SK-N-SH (cell line): Measurements from ENCODE around the gene PRKN. TPM values are rescaled to one million over a fixed set of nuclear protein-coding genes. Genes with fewer than 3 reads are reported as not detected.

ENCODE experiments used
- CTCF ChIA-PET: fragments of 300-600, 350-600 bp; formaldehyde crosslinking; extraction: SDS; loops from one replicate; lab custom pipeline; 2021; lab: Yijun Ruan, JAX
- POLR2A ChIA-PET: fragments of 350-600 bp; sonication (Branson Sonifier 250); formaldehyde crosslinking; extraction: SDS; loops from one replicate; lab custom pipeline; 2020; ENCODE audit warnings: antibody characterized with exemption, inconsistent platforms; lab: Yijun Ruan, JAX
- DNase-seq: peaks from one replicate; pipeline ENCODE4 v3.0.0; 2012
- H2AFZ ChIP-seq: fragments of 200-600 bp; sonication (generic); 2 replicates; pipeline ENCODE4 v1.8.1; 2016; ENCODE audit warnings: antibody characterized with exemption, mild to moderate bottlenecking, low read depth
- H3F3A ChIP-seq: fragments of 200-600 bp; sonication (generic); replicated peaks from 2 replicates; pipeline ENCODE3; 2016; ENCODE audit warnings: antibody characterized with exemption, mild to moderate bottlenecking; ENCODE audit not compliant: insufficient read depth
- H3K27ac ChIP-seq, 2 experiments: fragments of 200-500 bp in 1 of 2; fragments of 200-600 bp in 1 of 2; sonication (Bioruptor generic) in 1 of 2; sonication (generic), shearing (Covaris generic) in 1 of 2; 2 replicates each; pipeline versions ENCODE4 v1.5.1 to v1.6.1; 2014 to 2016; ENCODE audit warnings: low read depth in 2 of 2, inconsistent platforms in 1 of 2, low read length in 1 of 2, mild to moderate bottlenecking in 1 of 2, mixed read lengths in 1 of 2
- H3K27me3 ChIP-seq: fragments of 200-600 bp; sonication (generic), shearing (Covaris generic); 2 replicates; pipeline ENCODE4 v1.6.1; 2016; ENCODE audit warnings: mixed run types; ENCODE audit not compliant: insufficient read depth
- H3K36me3 ChIP-seq, 2 experiments: fragments of 200-500 bp in 1 of 2; fragments of 200-600 bp in 1 of 2; sonication (Bioruptor generic) in 1 of 2; sonication (generic) in 1 of 2; replicated peaks in 1 of 2; 2 replicates each; pipeline versions ENCODE3 to v1.5.1; 2014 to 2016; ENCODE audit warnings: low read length in 1 of 2, mild to moderate bottlenecking in 1 of 2; ENCODE audit not compliant: insufficient read depth in 2 of 2, control insufficient read depth in 1 of 2
- H3K4me1 ChIP-seq, 2 experiments: fragments of 200-500 bp in 1 of 2; fragments of 200-600 bp in 1 of 2; sonication (Bioruptor generic) in 1 of 2; sonication (generic), shearing (Covaris generic) in 1 of 2; 2 replicates each; pipeline versions ENCODE4 v1.5.1 to v1.6.1; 2014 to 2016; ENCODE audit warnings: low read depth in 1 of 2, low read length in 1 of 2, mixed run types in 1 of 2; ENCODE audit not compliant: insufficient read depth in 2 of 2, control insufficient read depth in 1 of 2
- H3K4me2 ChIP-seq: fragments of 200-600 bp; sonication (generic), shearing (Covaris generic); 2 replicates; pipeline ENCODE4 v1.6.1; 2017; ENCODE audit warnings: mixed run types
- H3K4me3 ChIP-seq, 2 experiments: fragments of 200-500 bp in 1 of 2; fragments of 200-600 bp in 1 of 2; sonication (Bioruptor generic) in 1 of 2; sonication (generic), shearing (Covaris generic) in 1 of 2; 2 replicates each; pipeline versions ENCODE4 v1.5.1 to v1.8.1; 2014 to 2016; ENCODE audit warnings: low read depth in 2 of 2, inconsistent platforms in 1 of 2, low read length in 1 of 2, mild to moderate bottlenecking in 1 of 2, mixed read lengths in 1 of 2, moderate library complexity in 1 of 2
- H3K79me2 ChIP-seq: fragments of 200-600 bp; sonication (generic); 2 replicates; pipeline ENCODE4 v1.8.1; 2017; ENCODE audit warnings: mild to moderate bottlenecking; ENCODE audit not compliant: insufficient read depth
- H3K9ac ChIP-seq: fragments of 200-600 bp; sonication (generic); 2 replicates; pipeline ENCODE4 v1.6.1; 2017; ENCODE audit warnings: mixed run types
- H3K9me2 ChIP-seq: fragments of 200-600 bp; sonication (generic); 2 replicates; pipeline ENCODE4 v1.6.1; 2017; ENCODE audit warnings: mixed run types
- H3K9me3 ChIP-seq: fragments of 200-600 bp; sonication (generic); 2 replicates; pipeline ENCODE4 v1.6.1; 2017; ENCODE audit warnings: mixed run types, mild to moderate bottlenecking, moderate library complexity
- H4K20me1 ChIP-seq: fragments of 200-600 bp; sonication (generic); 2 replicates; pipeline ENCODE4 v1.6.1; 2017; ENCODE audit warnings: mild to moderate bottlenecking, mixed run types; ENCODE audit not compliant: insufficient read depth
- CHD2 ChIP-seq: fragments of 150-350 bp; IDR thresholded peaks from 2 replicates; pipeline ENCODE4 v1.6.1; 2018; ENCODE audit warnings: low read length; ENCODE audit not compliant: partially characterized antibody
- EZH2phosphoT487 ChIP-seq: fragments of 200-600 bp; sonication (generic); IDR thresholded peaks from 2 replicates; pipeline ENCODE4 v1.6.1; 2017; ENCODE audit warnings: low read depth, mixed run types, mild to moderate bottlenecking, antibody characterized with exemption, moderate library complexity, borderline replicate concordance
- FOXM1 ChIP-seq: IDR thresholded peaks from 2 replicates; pipeline ENCODE4 v1.4.0; 2012; ENCODE audit warnings: low read depth, mild to moderate bottlenecking
- GATA2 ChIP-seq: sonication (generic); formaldehyde crosslinking; IDR thresholded peaks from 2 replicates; pipeline ENCODE4 v1.5.0; 2020; ENCODE audit warnings: mild to moderate bottlenecking, missing genetic modification reagents
- JUND ChIP-seq: IDR thresholded peaks from 2 replicates; pipeline ENCODE4 v1.4.0; 2012
- MAX ChIP-seq: IDR thresholded peaks from 2 replicates; pipeline ENCODE4 v1.4.0; 2012; ENCODE audit warnings: low read depth
- MEF2A ChIP-seq: IDR thresholded peaks from 2 replicates; pipeline ENCODE4 v1.4.0; 2012; ENCODE audit warnings: low read depth, borderline replicate concordance
- MXI1 ChIP-seq: IDR thresholded peaks from 2 replicates; pipeline ENCODE4 v1.6.1; 2012; ENCODE audit warnings: mild to moderate bottlenecking, low read depth, low read length, improper control_type of control experiment
- POLR2AphosphoS5 ChIP-seq: IDR thresholded peaks from 2 replicates; pipeline ENCODE4 v1.6.1; 2012; ENCODE audit warnings: low read depth, low read length
- RCOR1 ChIP-seq: fragments of 150-350 bp; IDR thresholded peaks from 2 replicates; pipeline ENCODE4 v1.6.1; 2017; ENCODE audit warnings: antibody characterized with exemption, low read length
- REST ChIP-seq: IDR thresholded peaks from 2 replicates; pipeline ENCODE4 v1.6.1; 2012; ENCODE audit warnings: mild to moderate bottlenecking, low read depth, low read length, moderate library complexity
- SIN3A ChIP-seq: IDR thresholded peaks from 2 replicates; pipeline ENCODE4 v1.6.1; 2012; ENCODE audit warnings: low read depth, mild to moderate bottlenecking, low read length, moderate library complexity, borderline replicate concordance
- TCF12 ChIP-seq: IDR thresholded peaks from 2 replicates; pipeline ENCODE4 v1.4.0; 2012
- TEAD4 ChIP-seq: IDR thresholded peaks from 2 replicates; pipeline ENCODE4 v1.4.0; 2012; ENCODE audit warnings: mild to moderate bottlenecking, borderline replicate concordance; ENCODE audit not compliant: insufficient read depth
- WGBS: methylation state at CpG from one replicate; pipeline ENCODE4 v1.1.6; 2017; ENCODE audit warnings: low lambda C conversion rate; 5-methylcytosine and 5-hydroxymethylcytosine counted together
- polyA plus RNA-seq, 3 experiments: library from polyadenylated mRNA; depleted of rRNA; stranded (reverse); fragments of >200 nt; gene quantifications; 2 replicates each; pipeline ENCODE4 v1.2.3, GENCODE V29; 2012

The PRKN gene
- polyA plus RNA-seq, 1 of the 3 experiments (the other 2 are of a cell fraction), result 0.76 TPM

- Histone ChIP-seq H3K9ac (no peak overlapping the region), H3K4me2 (no peak overlapping the region), H3K36me3 (no peaks in the 10 kb centered on the region), H3K4me3 (no peak overlapping the region), H3K9me2 (no peaks in the 10 kb centered on the region), H3K27ac (no peak overlapping the region), H3K4me1 (peaks cover 0 to 5% of the 10 kb centered on the region in 2 experiments; a peak in 1 of 4 replicates), H3K27me3 (no peaks in the 10 kb centered on the region)
- ChIA-PET CTCF (no interaction called here), POLR2A (no interaction called here)
- TF ChIP-seq MAX (no peak), TCF12 (no peak), TEAD4 (no peak), EZH2phosphoT487 (no peak), REST (no peak), CHD2 (no peak), MEF2A (no peak), POLR2AphosphoS5 (no peak), FOXM1 (no peak), MXI1 (no peak), GATA2 (CRISPR knock-in tag) (no peak), SIN3A (no peak)
- TF ChIP-seq, all 33 proteins: peak for 0
- no peak for DNase-seq
- Histone ChIP-seq H4K20me1 (no peaks in the 10 kb centered on the region), H3K9me3 (no peaks in the 10 kb centered on the region), H3K79me2 (no peaks in the 10 kb centered on the region), H2AFZ (no peak overlapping the region), H3F3A (no peaks in the 10 kb centered on the region)
- 81% methylated on average over 8 of the region's 8 CpGs for WGBS
Observed at GRCh38 chr6:162026031-162026430, 701.5 kb downstream of the PRKN start.

- H3K79me2 ChIP-seq, result no peaks in the 10 kb centered on the region
- WGBS, result 20% methylated on average over 6 of the region's 6 CpGs
- ChIA-PET POLR2A (no interaction called here), CTCF (interaction anchor here (0.9 to 1.3 kb wide), 2 partner anchors 12 to 37 kb away, joined by 3 read pairs; no protein-coding TSS in a partner anchor)
- no peaks in the 10 kb centered on the region for H4K20me1 ChIP-seq
- TF ChIP-seq RCOR1, result peak; percentile 56; the same call in 1 of the 2 replicates
- no peak for TF ChIP-seq JUND
- TF ChIP-seq GATA2 (CRISPR knock-in tag), result peak; percentile 72
- no peak overlapping the region for H3K4me3 ChIP-seq
- no peaks in the 10 kb centered on the region for H3K27me3 ChIP-seq
- H3K9me2 ChIP-seq, result no peaks in the 10 kb centered on the region
- no peak overlapping the region for H3K27ac ChIP-seq
- no peak overlapping the region for H3K4me2 ChIP-seq
- H3K4me1 ChIP-seq, result peaks cover 0 to 3% of the 10 kb centered on the region in 2 experiments; a peak in 1 of 4 replicates
- no peak overlapping the region for H3K9ac ChIP-seq
- no peaks in the 10 kb centered on the region for H3K36me3 ChIP-seq
- H2AFZ ChIP-seq, result no peak overlapping the region
- peak; percentile 25 for DNase-seq
- no peaks in the 10 kb centered on the region for H3K9me3 ChIP-seq
- no peaks in the 10 kb centered on the region for H3F3A ChIP-seq
Observed at GRCh38 chr6:162019349-162019748, 708.2 kb downstream of the PRKN start.
